Common myeloid progenitor, CD34-positive (primary cell): Measurements from ENCODE around the gene JPH3.

Experiments
- CTCF ChIA-PET: fragments of 350-600 bp; sonication (Branson Sonifier 250); formaldehyde crosslinking; loops from one replicate; lab custom pipeline; 2021; ENCODE audit warnings: antibody characterized with exemption; lab: Charles Lee
- POLR2A ChIA-PET: fragments of 350-600 bp; sonication (Branson Sonifier 250); formaldehyde crosslinking; loops from one replicate; lab custom pipeline; 2021; ENCODE audit warnings: antibody characterized with exemption; lab: Charles Lee
- DNase-seq, 3 donors: peaks; one replicate each; pipeline versions ENCODE4 v3.0.0 to v3.0.0-alpha.2; 2013
- H3K27ac ChIP-seq, 2 experiments: 1 replicate in 1 of 2; 2 replicates in 1 of 2; pipeline ENCODE4 v1.7.0; 2013; ENCODE audit warnings: inconsistent platforms in 2 of 2, low read length in 2 of 2, mild to moderate bottlenecking in 2 of 2, low read depth in 1 of 2, moderate library complexity in 1 of 2; ENCODE audit not compliant: severe bottlenecking in 2 of 2, insufficient read depth in 1 of 2, poor library complexity in 1 of 2
- H3K27me3 ChIP-seq, 5 experiments: replicated peaks in 2 of 5; 1 replicate in 3 of 5; 2 replicates in 2 of 5; pipeline versions ENCODE4 v1.6.1 to v1.7.0; 2013; ENCODE audit warnings: low read length in 4 of 5, mild to moderate bottlenecking in 2 of 5, moderate library complexity in 2 of 5, inconsistent platforms in 1 of 5; ENCODE audit not compliant: insufficient read depth in 5 of 5, control insufficient read depth in 4 of 5
- H3K36me3 ChIP-seq, 4 experiments: 1 replicate in 2 of 4; 2 replicates in 2 of 4; pipeline versions ENCODE4 v1.6.1 to v1.7.0; 2013; ENCODE audit warnings: low read length in 3 of 4, control low read depth in 1 of 4, mild to moderate bottlenecking in 1 of 4; ENCODE audit not compliant: control insufficient read depth in 4 of 4, insufficient read depth in 4 of 4
- H3K4me1 ChIP-seq, 4 experiments: 1 replicate in 3 of 4; 2 replicates in 1 of 4; pipeline versions ENCODE4 v1.6.1 to v1.7.1; 2013; ENCODE audit warnings: low read length in 3 of 4, mild to moderate bottlenecking in 3 of 4, control low read depth in 1 of 4, inconsistent platforms in 1 of 4, moderate library complexity in 1 of 4; ENCODE audit not compliant: control insufficient read depth in 4 of 4, insufficient read depth in 4 of 4; ENCODE audit errors: control extremely low read depth in 1 of 4
- H3K4me3 ChIP-seq, 7 experiments: 1 replicate in 4 of 7; 2 replicates in 3 of 7; pipeline versions ENCODE4 v1.5.1 to v1.7.0; 2013; ENCODE audit warnings: mild to moderate bottlenecking in 7 of 7, low read length in 6 of 7, moderate library complexity in 6 of 7, inconsistent platforms in 2 of 7, low read depth in 2 of 7, control low read depth in 1 of 7; ENCODE audit not compliant: insufficient read depth in 4 of 7, control insufficient read depth in 1 of 7; ENCODE audit errors: extremely low read depth in 1 of 7
- H3K9me3 ChIP-seq, 5 experiments: 1 replicate in 4 of 5; 2 replicates in 1 of 5; pipeline versions ENCODE4 v1.6.1 to v1.7.1; 2013; ENCODE audit warnings: low read length in 4 of 5, mild to moderate bottlenecking in 2 of 5, inconsistent platforms in 1 of 5, low read depth in 1 of 5, moderate library complexity in 1 of 5; ENCODE audit not compliant: control insufficient read depth in 4 of 5, insufficient read depth in 2 of 5; ENCODE audit errors: control extremely low read depth in 1 of 5
- WGBS: methylation state at CpG from one replicate; pipeline ENCODE4 v1.1.5; 2013; ENCODE audit not compliant: insufficient coverage; 5-methylcytosine and 5-hydroxymethylcytosine counted together

Gene JPH3

DNA sequence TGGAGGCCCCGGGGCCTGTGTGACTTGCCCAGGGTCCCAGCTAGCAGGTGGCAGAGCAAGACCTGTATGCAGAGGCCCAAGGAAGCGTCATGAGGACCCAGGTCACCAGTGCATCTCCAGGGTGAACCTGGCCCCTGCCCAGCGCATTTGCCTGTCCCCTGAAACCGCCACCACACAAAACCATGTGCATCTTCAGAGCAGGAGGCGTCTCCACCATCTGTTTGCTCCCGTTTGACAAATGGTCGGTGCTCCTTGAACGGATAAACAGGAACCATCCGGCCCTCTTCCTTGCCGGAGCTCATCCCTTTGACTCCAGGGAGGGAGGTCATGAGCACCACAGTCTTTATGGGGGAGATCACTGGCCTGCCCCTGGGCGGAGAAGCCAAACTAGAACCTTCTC is 62.5 kb downstream of the JPH3 start:
- ChIA-PET POLR2A (no interaction called here), CTCF (no interaction called here)
- Histone ChIP-seq H3K9me3 (no peaks in the 10 kb centered on the region), H3K27ac (no peak overlapping the region), H3K4me1 (peaks cover 0 to 5% (median 2%) of the 10 kb centered on the region in 4 experiments), H3K27me3 (peaks cover 0 to 2% (median 0%) of the 10 kb centered on the region in 5 experiments), H3K36me3 (no peaks in the 10 kb centered on the region), H3K4me3 (no peak overlapping the region)
- 89% methylated on average over 11 of the region's 11 CpGs for WGBS
- DNase-seq = no peak

DNA sequence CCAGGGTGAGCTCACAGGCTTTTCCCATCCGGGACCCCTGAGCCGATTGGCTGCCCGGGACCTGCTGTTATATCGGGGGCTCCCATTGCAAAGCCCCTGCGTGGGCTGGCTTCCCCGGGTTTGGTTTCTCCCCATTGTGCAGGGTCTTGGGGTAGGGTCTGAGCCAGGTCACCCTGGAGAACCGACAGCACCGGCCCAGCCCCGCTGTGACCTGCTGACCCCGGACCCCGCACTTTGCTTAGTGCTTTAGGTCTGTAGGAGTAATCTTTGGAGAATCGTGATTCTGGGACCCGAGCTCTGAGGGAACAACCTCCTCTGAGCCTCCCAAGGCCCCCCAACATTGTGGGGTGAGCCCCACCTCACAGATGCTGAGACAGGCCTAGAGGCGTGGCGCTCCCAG is 62.9 kb downstream of the JPH3 start:
- H3K9me3 ChIP-seq = no peaks in the 10 kb centered on the region
- peaks cover 0 to 2% (median 0%) of the 10 kb centered on the region in 5 experiments for H3K27me3 ChIP-seq
- H3K27ac ChIP-seq = no peak overlapping the region
- no peaks in the 10 kb centered on the region for H3K36me3 ChIP-seq
- ChIA-PET CTCF (no interaction called here), POLR2A (no interaction called here)
- DNase-seq = no peak
- 100% methylated on average over 6 of the region's 15 CpGs for WGBS
- no peak overlapping the region for H3K4me3 ChIP-seq
- H3K4me1 ChIP-seq = peaks cover 0 to 5% (median 2%) of the 10 kb centered on the region in 4 experiments

DNA sequence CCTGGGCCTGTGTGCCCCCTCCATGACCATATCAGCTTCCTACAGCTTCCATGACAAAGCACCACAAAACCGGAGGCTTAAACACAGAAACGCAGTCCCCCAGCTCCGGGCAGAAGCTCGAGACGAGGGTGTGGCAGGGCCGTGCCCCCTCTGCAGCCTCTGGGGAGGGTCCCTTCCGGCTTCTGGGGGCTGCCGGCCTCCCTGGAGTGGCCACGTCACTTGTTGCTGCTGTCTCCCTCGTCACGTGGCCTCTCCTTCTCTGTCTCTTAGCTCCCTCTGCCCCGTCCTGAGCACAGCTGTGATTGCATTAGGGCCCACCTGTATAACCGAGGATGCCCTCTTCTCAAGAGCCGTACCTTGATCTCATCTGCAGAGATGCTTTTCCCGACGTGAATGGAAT is 64.6 kb downstream of the JPH3 start:
- 88% methylated on average over 16 of the region's 16 CpGs for WGBS
- H3K27me3 ChIP-seq = peaks cover 0 to 2% (median 0%) of the 10 kb centered on the region in 5 experiments
- H3K36me3 ChIP-seq = no peaks in the 10 kb centered on the region
- no peak overlapping the region for H3K27ac ChIP-seq
- POLR2A ChIA-PET = no interaction called here
- no peak overlapping the region for H3K4me3 ChIP-seq
- H3K9me3 ChIP-seq = no peaks in the 10 kb centered on the region
- CTCF ChIA-PET = interaction anchor here (0.7 to 1.9 kb wide), 3 partner anchors 10 to 14 kb away, joined by 3 to 5 read pairs (median 4); no protein-coding TSS in a partner anchor
- peaks cover 0 to 4% (median 1%) of the 10 kb centered on the region in 4 experiments for H3K4me1 ChIP-seq
- no peak for DNase-seq

DNA sequence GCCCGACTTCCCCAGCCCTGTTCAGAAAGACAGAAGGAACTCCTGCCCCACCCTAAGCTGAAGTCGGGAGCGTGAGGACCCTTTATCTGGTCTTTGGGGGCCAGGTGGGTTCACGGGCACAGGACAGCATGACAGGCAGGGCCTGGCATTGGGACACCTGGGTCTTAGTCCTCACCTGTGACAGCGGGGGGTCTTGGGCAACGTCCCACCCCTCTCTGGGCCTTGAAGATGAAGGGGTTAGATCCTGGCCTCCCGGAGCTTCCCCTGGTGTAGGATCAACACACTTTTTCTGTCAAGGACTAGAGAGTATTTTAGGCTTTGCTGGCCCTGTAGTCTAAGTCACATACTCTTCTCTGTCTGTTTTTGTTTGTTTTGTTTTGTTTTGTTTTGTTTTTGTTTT is 65.1 kb downstream of the JPH3 start:
- CTCF ChIA-PET = interaction anchor here (1.7 to 1.9 kb wide), 2 partner anchors 9 to 15 kb away, joined by 4 to 5 read pairs; no protein-coding TSS in a partner anchor
- H3K27ac ChIP-seq = no peak overlapping the region
- no peaks in the 10 kb centered on the region for H3K4me1 ChIP-seq
- no peaks in the 10 kb centered on the region for H3K9me3 ChIP-seq
- H3K4me3 ChIP-seq = no peak overlapping the region
- DNase-seq = no peak
- POLR2A ChIA-PET = no interaction called here
- H3K27me3 ChIP-seq = peaks cover 0 to 2% (median 0%) of the 10 kb centered on the region in 5 experiments
- 92% methylated on average over 7 of the region's 7 CpGs for WGBS
- no peaks in the 10 kb centered on the region for H3K36me3 ChIP-seq

DNA sequence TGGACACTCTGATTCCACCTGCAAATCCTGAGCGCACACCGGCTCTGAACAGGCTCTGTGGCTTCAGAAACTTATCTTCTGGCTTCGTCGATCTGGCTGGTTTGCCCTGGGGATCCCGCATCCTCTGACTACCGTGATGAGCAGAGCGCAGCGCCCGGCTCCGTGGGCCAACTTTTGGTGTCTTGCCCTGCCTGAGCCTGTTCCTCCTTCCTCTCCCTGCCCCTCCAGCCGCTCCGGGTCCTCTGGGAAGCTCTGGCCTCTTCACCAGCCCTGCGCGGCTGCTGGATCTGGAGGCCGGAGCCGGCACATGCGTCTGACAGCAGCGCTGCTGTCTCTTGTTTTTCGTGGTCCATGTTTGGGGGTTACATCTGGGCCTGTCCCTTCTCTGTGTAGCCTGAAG is 65.6 kb downstream of the JPH3 start:
- no peaks in the 10 kb centered on the region for H3K4me1 ChIP-seq
- H3K4me3 ChIP-seq = no peak overlapping the region
- no peaks in the 10 kb centered on the region for H3K9me3 ChIP-seq
- CTCF ChIA-PET = interaction anchor here (1.7 to 1.9 kb wide), 2 partner anchors 9 to 15 kb away, joined by 4 to 5 read pairs; no protein-coding TSS in a partner anchor
- peaks cover 0 to 2% (median 0%) of the 10 kb centered on the region in 5 experiments for H3K27me3 ChIP-seq
- H3K27ac ChIP-seq = no peak overlapping the region
- DNase-seq = no peak
- H3K36me3 ChIP-seq = no peaks in the 10 kb centered on the region
- POLR2A ChIA-PET = no interaction called here
- WGBS = 98% methylated on average over 19 of the region's 19 CpGs

DNA sequence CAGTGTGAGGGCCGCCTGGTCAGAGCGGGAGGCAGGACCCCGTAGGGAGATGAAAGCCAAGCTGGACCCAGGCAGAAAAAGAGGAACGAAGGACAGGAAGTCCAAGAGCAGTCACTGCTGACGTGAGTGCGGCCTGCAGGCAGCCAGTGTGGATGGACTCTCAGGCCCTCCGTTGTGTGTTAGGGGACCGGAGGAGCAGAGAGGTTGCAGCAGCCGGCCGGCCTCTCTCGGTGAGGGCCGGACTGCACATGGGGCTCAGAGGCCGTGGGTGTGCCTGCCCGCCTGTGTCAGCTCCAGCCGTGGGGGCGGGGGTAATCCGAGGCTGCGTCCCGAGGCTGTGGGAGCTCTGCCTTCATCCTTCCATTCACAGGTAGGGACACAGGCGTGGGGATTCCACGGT is 67.4 kb downstream of the JPH3 start:
- peaks cover 0 to 2% (median 0%) of the 10 kb centered on the region in 5 experiments for H3K27me3 ChIP-seq
- no peaks in the 10 kb centered on the region for H3K9me3 ChIP-seq
- H3K27ac ChIP-seq = no peak overlapping the region
- H3K36me3 ChIP-seq = no peaks in the 10 kb centered on the region
- CTCF ChIA-PET = no interaction called here
- POLR2A ChIA-PET = no interaction called here
- 82% methylated on average over 19 of the region's 21 CpGs for WGBS
- H3K4me1 ChIP-seq = no peaks in the 10 kb centered on the region
- H3K4me3 ChIP-seq = no peak overlapping the region
- DNase-seq = no peak

DNA sequence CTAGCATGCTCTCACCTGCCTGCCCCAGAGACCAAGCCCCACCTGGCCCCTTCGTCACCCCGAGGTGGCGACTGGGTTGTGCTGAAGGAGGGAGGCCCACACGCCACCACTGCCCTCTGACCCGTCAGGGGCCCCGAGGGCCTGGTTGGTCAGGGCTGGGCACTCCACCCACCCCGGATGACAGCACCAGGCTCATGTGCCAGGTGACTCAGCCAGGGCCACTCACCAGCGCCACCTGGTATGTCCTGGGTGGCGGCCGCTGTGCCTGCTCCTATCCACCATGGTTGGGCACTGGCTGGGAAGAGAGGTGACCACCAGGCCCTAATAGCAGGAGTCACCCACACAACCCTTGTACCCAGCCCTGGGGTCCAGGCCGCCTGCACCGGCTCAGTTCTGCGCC is 68.9 kb downstream of the JPH3 start:
- H3K27me3 ChIP-seq = no peaks in the 10 kb centered on the region
- H3K4me3 ChIP-seq = no peak overlapping the region
- H3K36me3 ChIP-seq = no peaks in the 10 kb centered on the region
- ChIA-PET CTCF (no interaction called here), POLR2A (no interaction called here)
- DNase-seq = no peak
- H3K27ac ChIP-seq = no peak overlapping the region
- no peaks in the 10 kb centered on the region for H3K4me1 ChIP-seq
- H3K9me3 ChIP-seq = no peaks in the 10 kb centered on the region
- 100% methylated on average over 8 of the region's 13 CpGs for WGBS
